Astrocyte of the spinal cord (primary cell): ENCODE results near the gene DIAPH1.

Source experiments
- DNase-seq: peaks from one replicate; pipeline ENCODE4 v3.0.0; 2011; ENCODE audit warnings: low read depth, low spot score
- H3K4me3 ChIP-seq: 2 replicates; pipeline ENCODE4 v1.5.1; 2011; ENCODE audit warnings: low read depth, mild to moderate bottlenecking, low read length, moderate library complexity
- CTCF ChIP-seq: IDR thresholded peaks from 2 replicates; pipeline ENCODE4 v1.5.1; 2012; ENCODE audit warnings: low read depth, mild to moderate bottlenecking, low read length, inconsistent platforms
- in situ Hi-C: cut with HindIII; loops from 2 replicates; pipeline ENCODE4 v1.10.0; 2017; ENCODE audit warnings: low sequenced_read_pairs

Gene DIAPH1

GRCh38 chr5:141618804-141619554, at the start of gene DIAPH1:
DIAPH1 (minus strand) TSS chr5:141619000; CDS start chr5:141618914, 86 bp downstream.
- peak; percentile 94 for TF ChIP-seq CTCF
- H3K4me3 ChIP-seq: peak within 1 kb of the TSS; percentile 84
- DNase-seq: peak; percentile 98
- in situ Hi-C loops: no loop called here

GRCh38 chr5:141665995-141666940, 47.5 kb upstream of the DIAPH1 start:
- DNase-seq: no peak
- no peak for TF ChIP-seq CTCF
- H3K4me3 ChIP-seq: no peak overlapping the region
- in situ Hi-C loops: no loop called here

- H3K4me3 ChIP-seq: no peak overlapping the region
- in situ Hi-C loops: no loop called here
- TF ChIP-seq CTCF: peak; percentile 97
- peak; percentile 58 for DNase-seq
These were observed 46.1 kb upstream of the DIAPH1 start for GRCh38 chr5:141664733-141665461.

- in situ Hi-C loops: no loop called here
- no peak overlapping the region for H3K4me3 ChIP-seq
- no peak for DNase-seq
- no peak for TF ChIP-seq CTCF
These were observed 44.7 kb upstream of the DIAPH1 start for GRCh38 chr5:141663506-141663905.

GRCh38 chr5:141662028-141662427, 43.2 kb upstream of the DIAPH1 start:
- no peak for DNase-seq
- H3K4me3 ChIP-seq: no peak overlapping the region
- TF ChIP-seq CTCF: no peak
- in situ Hi-C loops: no loop called here

- peak; percentile 88 for DNase-seq
- TF ChIP-seq CTCF: no peak
- in situ Hi-C loops: no loop called here
- no peak overlapping the region for H3K4me3 ChIP-seq
These were observed 39.2 kb upstream of the DIAPH1 start for GRCh38 chr5:141657937-141658545.
